GM21447 (cell line): ENCODE measurements around the gene PPP1R7.

Experiments used
- ATAC-seq: cut with Tn5 transposase; IDR thresholded peaks from one replicate; pipeline ENCODE4 v1.9.1; 2021; ENCODE audit not compliant: unreplicated experiment

The PPP1R7 gene

GRCh38 chr2:241226723-241227572, 76.7 kb downstream of the PPP1R7 start:
- ATAC-seq: no peak

DNA sequence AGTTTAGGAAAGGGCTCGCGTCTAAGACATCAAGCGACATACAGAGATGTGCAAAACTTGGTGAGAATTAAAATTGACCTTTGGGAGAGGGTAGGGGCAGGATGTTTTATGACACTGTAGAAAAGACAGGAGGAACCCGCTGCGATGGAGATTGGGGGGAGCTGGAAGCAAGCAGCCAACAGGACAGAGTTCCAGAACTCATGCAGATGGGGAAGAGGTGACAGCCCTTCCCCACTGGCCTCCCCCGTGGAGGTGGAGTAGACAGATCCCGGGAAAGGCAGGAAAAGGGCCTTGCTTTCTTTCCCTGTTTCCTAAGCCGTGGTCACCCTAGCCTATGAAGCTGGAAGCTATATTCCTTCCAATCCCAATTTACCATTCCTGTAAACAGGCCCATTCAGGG, 77.3 kb downstream of the PPP1R7 start:
- no peak for ATAC-seq

DNA sequence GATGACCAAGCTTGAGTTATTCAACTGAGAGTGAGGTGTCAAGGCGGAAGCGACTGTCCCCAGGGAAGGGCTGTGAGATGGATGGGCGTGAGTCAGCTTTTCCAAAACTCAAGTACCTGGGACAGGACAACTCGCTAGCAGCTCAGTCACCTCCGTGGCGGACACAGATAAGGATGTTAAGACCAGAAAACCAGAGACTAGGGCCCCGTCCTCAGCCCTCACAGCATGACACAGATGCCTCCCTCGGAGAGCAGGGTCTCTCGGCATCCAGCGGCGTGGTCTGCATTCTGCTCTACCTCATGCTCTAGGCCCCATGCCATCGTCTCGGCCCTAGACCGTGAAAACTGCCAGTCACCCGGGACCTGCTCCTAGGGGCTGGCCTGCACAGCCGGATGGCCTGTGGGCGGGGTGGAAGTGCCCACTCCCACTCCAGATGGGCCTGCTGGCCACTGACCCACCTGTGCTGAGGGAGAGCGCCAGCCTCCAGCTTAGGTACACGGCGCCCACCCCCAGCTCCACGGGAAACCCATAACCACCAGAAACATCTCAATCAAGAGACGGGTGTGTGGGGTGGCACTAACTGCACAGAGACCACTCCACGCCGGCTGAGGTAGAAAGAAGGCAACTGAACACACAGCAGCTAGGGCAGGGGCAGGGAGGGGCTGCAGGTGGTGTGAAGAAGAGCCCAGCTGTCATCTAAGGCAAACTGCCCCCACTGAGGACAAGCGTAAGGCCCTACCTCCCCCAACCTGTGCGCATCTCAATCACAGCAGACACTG, 78.0 kb downstream of the PPP1R7 start:
- no peak for ATAC-seq

- no peak for ATAC-seq
Observed at GRCh38 chr2:241228860-241229516, 78.7 kb downstream of the PPP1R7 start.

- ATAC-seq: no peak
Observed at GRCh38 chr2:241229563-241230401, 79.5 kb downstream of the PPP1R7 start.

- no peak for ATAC-seq
Observed at GRCh38 chr2:241230435-241230834, 80.2 kb downstream of the PPP1R7 start.

DNA sequence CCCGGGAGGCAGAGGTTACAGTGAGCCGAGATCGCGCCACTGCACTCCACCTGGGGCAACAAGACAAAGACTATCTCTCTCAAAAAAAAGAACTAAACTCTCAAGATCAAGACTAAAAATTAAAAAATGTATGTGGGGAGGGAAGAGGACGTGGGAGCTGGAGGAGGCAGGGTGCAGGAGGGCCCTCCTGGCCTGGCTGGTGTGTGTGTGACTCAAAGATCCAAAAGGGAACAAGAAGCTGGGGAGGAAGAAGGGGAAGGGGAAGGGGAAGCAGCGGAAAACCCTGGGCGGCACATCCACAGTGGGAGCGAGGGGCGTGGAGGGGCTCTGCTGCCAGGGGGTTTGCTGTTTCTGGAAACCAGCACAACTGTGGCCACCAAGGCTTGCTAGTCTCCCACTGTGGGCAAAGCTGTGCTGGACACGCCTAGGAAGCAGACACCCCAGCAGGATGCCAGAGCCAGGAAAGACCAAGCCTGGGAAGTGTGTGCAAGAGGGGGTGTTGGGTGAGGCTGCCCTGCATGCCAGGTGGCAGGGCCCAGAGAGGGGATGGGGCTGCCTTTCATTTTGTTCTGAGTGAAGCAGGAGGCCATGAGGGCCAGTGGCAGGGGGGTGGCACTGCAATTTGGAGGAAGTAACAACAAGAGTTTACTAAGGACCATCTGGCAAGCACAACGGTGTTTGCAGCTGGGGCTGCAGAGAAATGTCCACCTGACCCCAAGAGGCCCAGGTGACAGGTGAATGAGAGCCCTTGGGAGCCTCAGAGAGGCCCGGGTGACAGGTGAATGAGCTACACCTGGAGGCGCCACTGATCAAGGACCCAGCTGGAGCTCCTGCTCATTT, 82.7 kb downstream of the PPP1R7 start:
- no peak for ATAC-seq
